ENCODE measurements around the gene METAP1D. TPM values are rescaled to one million over a fixed set of nuclear protein-coding genes. Genes with fewer than 3 reads are reported as not detected.

METAP1D gene
- total RNA-seq, 1 experiment from 2014 or later = 15.8 TPM

GRCh38 chr2:172086241-172087206 is 86.8 kb downstream of the METAP1D start (continued):
- no peak for TF ChIP-seq SRF (IDR thresholded peaks at IDR 0.05; ENCODE audit: low read depth)

GRCh38 chr2:172087207-172087779 is 87.5 kb downstream of the METAP1D start:
- H3K4me1 ChIP-seq (ENCODE audit: control insufficient read depth in 1 of 2, insufficient read depth in 2 of 2, low read length in 2 of 2) = peaks cover 0 to 17% of the 10 kb centered on the region in 2 experiments; a peak in 1 of 4 replicates
- H3K79me2 ChIP-seq (ENCODE audit: insufficient read depth, low read length) = no peaks in the 10 kb centered on the region
- no peaks in the 10 kb centered on the region for H4K20me1 ChIP-seq (ENCODE audit: insufficient read depth)
- no peak overlapping the region for H3K27ac ChIP-seq (ENCODE audit: low read depth, low read length)
- H3K36me3 ChIP-seq (ENCODE audit: control insufficient read depth in 1 of 2, insufficient read depth in 2 of 2, low read length in 2 of 2) = no peaks in the 10 kb centered on the region
- ATAC-seq = no peak
- no TSS peak for BruUV-seq (replicated peaks)
- H3K9me2 ChIP-seq (ENCODE audit: insufficient read depth) = no peaks in the 10 kb centered on the region
- no peak overlapping the region for H3K9ac ChIP-seq (ENCODE audit: low read length)
- ChIA-PET CTCF (no interaction called here), RAD21 (ENCODE audit: low non-redundant PET in 1 of 2, low total read pairs in 2 of 2, uncharacterized antibody in 2 of 2, unreplicated experiment in 2 of 2) (no interaction called here), POLR2A (no interaction called here)
- H3K27me3 ChIP-seq (ENCODE audit: insufficient read depth, low read length) = no peaks in the 10 kb centered on the region
- no peaks in the 10 kb centered on the region for H3K9me3 ChIP-seq (ENCODE audit: control insufficient read depth in 1 of 2, insufficient read depth in 1 of 2, low read depth in 1 of 2, low read length in 2 of 2)
- no peak overlapping the region for H3K4me2 ChIP-seq (ENCODE audit: low read length)
- H2AFZ ChIP-seq (ENCODE audit: low read depth, low read length, poor library complexity, severe bottlenecking) = no peak overlapping the region
- H3K4me3 ChIP-seq (replicated peaks in 1 of 2; ENCODE audit: low read depth in 1 of 2, low read length in 2 of 2) = no peak overlapping the region
- intact Hi-C loops (cut with micrococcal nuclease) = no loop called here
- TF ChIP-seq ATF3 (IDR thresholded peaks at IDR 0.05) = no peak
- no peak for DNase-seq (ENCODE audit: low read depth, low spot score)

GRCh38 chr2:172087780-172088244 is 88.1 kb downstream of the METAP1D start:
- DNase-seq (ENCODE audit: low read depth, low spot score) (no peak), ATAC-seq (no peak)
- Histone ChIP-seq H3K79me2 (ENCODE audit: insufficient read depth, low read length) (no peaks in the 10 kb centered on the region), H4K20me1 (ENCODE audit: insufficient read depth) (no peaks in the 10 kb centered on the region), H3K4me2 (ENCODE audit: low read length) (no peak overlapping the region), H3K9me3 (ENCODE audit: control insufficient read depth in 1 of 2, insufficient read depth in 1 of 2, low read depth in 1 of 2, low read length in 2 of 2) (no peaks in the 10 kb centered on the region), H3K9me2 (ENCODE audit: insufficient read depth) (no peaks in the 10 kb centered on the region), H3K27me3 (ENCODE audit: insufficient read depth, low read length) (no peaks in the 10 kb centered on the region), H3K4me1 (ENCODE audit: control insufficient read depth in 1 of 2, insufficient read depth in 2 of 2, low read length in 2 of 2) (peaks cover 0 to 17% of the 10 kb centered on the region in 2 experiments; a peak in 1 of 4 replicates), H3K27ac (ENCODE audit: low read depth, low read length) (no peak overlapping the region), H2AFZ (ENCODE audit: low read depth, low read length, poor library complexity, severe bottlenecking) (no peak overlapping the region), H3K9ac (ENCODE audit: low read length) (no peak overlapping the region), H3K36me3 (ENCODE audit: control insufficient read depth in 1 of 2, insufficient read depth in 2 of 2, low read length in 2 of 2) (no peaks in the 10 kb centered on the region), H3K4me3 (replicated peaks in 1 of 2; ENCODE audit: low read depth in 1 of 2, low read length in 2 of 2) (no peak overlapping the region)
- RAD21 ChIA-PET (ENCODE audit: low non-redundant PET in 1 of 2, low total read pairs in 2 of 2, uncharacterized antibody in 2 of 2, unreplicated experiment in 2 of 2) = no interaction called here
- no TSS peak for BruUV-seq (replicated peaks)
- intact Hi-C loops (cut with micrococcal nuclease) = no loop called here
- POLR2A ChIA-PET = no interaction called here
- CTCF ChIA-PET = no interaction called here
- TF ChIP-seq EZH2 (IDR thresholded peaks at IDR 0.05) (no peak), EGR1 (IDR thresholded peaks at IDR 0.05; ENCODE audit: low read depth) (no peak), EZH2phosphoT487 (IDR thresholded peaks at IDR 0.05; ENCODE audit: borderline replicate concordance) (no peak), TCF7L2 (IDR thresholded peaks at IDR 0.05; ENCODE audit: borderline replicate concordance, extremely low read depth, insufficient read depth, insufficient read length) (no peak), MAX (IDR thresholded peaks at IDR 0.05) (no peak), ATF3 (IDR thresholded peaks at IDR 0.05) (no peak), CEBPB (IDR thresholded peaks at IDR 0.05; ENCODE audit: low read depth) (no peak), ZFX (IDR thresholded peaks at IDR 0.05) (no peak)

Data from HCT116 (cell line).